Urinary bladder (tissue), 4 donors: Measurements from ENCODE around the gene ROR1. TPM values are rescaled to one million over a fixed set of nuclear protein-coding genes. Genes with fewer than 3 reads are reported as not detected.
"Not testable (repeated sequence)": the region's sequence is repeated elsewhere in the genome, so short reads cannot be mapped to it uniquely, and the experiment has no call there.

Source experiments
- DNase-seq: peaks from one replicate; pipeline ENCODE4 v3.0.0-alpha.2; 2015; ENCODE audit errors: extremely low spot score
- H3K27ac ChIP-seq: one replicate; pipeline ENCODE4 v1.5.1; 2013; ENCODE audit warnings: low read depth, mild to moderate bottlenecking, moderate library complexity
- H3K36me3 ChIP-seq: one replicate; pipeline ENCODE4 v1.6.1; 2013; ENCODE audit warnings: mild to moderate bottlenecking, moderate library complexity; ENCODE audit not compliant: insufficient read depth
- H3K4me1 ChIP-seq: one replicate; pipeline ENCODE4 v1.6.1; 2013; ENCODE audit warnings: mild to moderate bottlenecking, moderate library complexity; ENCODE audit not compliant: insufficient read depth
- H3K4me3 ChIP-seq: one replicate; pipeline ENCODE4 v1.5.1; 2013; ENCODE audit warnings: low read depth, low read length
- WGBS: extraction: QIAGEN DNeasy Blood & Tissue Kit; methylation state at CpG from one replicate; pipeline ENCODE4 v1.1.7; 2013; 5-methylcytosine and 5-hydroxymethylcytosine counted together
- polyA plus RNA-seq: library from polyadenylated mRNA; stranded (reverse); fragments of 200-250 nt; gene quantifications from one replicate; pipeline ENCODE4 v1.2.3, GENCODE V29; 2013
- total RNA-seq: library from RNA; depleted of rRNA; stranded (reverse); fragments of >200 nt; gene quantifications from one replicate; pipeline ENCODE4 v1.2.3, GENCODE V29; 2014
- donor health status: healthy with polysubstance abuse.
- donor health status: healthy.

ROR1 gene
- total and polyA plus RNA-seq, 2 donors: 5.9 to 33.2 TPM

DNA sequence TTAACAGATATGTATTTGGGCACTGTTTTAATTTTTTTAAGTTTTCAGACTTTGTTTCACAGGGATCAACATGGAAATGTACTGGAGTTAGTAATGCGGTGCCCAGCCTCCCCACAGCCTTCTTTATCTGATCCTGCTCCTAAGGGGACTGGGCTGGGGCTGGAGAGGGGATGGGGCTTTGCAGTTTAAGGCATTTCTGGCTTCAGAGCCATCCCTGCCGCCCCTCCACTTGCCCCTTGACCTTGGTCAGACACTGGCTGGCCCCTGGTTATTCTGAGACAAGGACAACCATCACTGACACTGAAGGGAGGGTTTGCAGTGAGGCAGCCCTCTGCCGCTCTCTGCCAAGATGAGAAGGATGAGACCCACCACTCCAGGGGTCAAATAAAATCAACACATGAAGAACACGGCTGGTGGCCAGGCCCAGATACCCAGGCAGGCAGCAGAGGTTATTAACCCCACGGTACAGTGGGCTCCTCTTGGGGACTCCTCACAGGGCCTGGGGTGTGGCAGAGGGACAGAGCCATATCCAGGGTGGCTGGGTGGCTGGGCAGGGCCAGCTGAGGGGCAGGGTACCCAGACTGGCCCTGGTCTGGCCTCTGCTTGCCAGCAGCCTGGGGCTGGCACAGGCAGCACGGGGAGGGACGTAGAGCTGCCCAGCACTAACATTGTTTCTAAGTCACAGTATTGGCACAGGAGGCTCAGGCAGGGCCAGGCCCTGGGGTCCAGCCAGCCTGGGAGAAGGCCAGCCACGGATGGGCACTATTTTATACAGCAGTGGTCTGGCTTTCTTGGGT lies 422.5 kb downstream of the ROR1 start:
- no peak overlapping the region for H3K27ac ChIP-seq

DNA sequence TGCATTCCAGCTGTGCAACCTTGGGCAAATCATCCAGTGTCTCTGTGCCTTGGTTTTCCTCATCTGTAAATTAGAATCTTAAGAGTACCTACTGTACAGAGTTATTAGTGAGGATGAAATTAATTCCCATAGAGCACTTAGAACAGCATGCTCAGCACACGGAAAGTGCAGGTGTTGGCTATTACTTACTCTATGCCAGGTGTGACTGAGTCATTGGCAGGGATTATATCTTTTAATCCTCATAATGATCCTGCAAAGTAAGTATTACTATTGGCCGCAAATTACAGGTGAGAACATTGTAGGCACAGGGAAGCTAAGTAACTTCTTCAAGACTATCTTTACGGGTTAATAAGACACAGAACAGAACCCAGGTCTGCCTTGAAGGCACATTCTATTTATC lies 423.3 kb downstream of the ROR1 start:
- Histone ChIP-seq H3K4me3 (no peak overlapping the region), H3K4me1 (no peaks in the 10 kb centered on the region), H3K27ac (no peak overlapping the region), H3K36me3 (no peaks in the 10 kb centered on the region)
- WGBS: 94% methylated on average over 3 of the region's 3 CpGs
- no peak for DNase-seq

More for the DNA sequence above, 422.5 kb downstream of the ROR1 start:
- H3K4me3 ChIP-seq: no peak overlapping the region
- DNase-seq: no peak
- WGBS: 72% methylated on average over 8 of the region's 8 CpGs
- no peaks in the 10 kb centered on the region for H3K4me1 ChIP-seq
- H3K36me3 ChIP-seq: no peaks in the 10 kb centered on the region

DNA sequence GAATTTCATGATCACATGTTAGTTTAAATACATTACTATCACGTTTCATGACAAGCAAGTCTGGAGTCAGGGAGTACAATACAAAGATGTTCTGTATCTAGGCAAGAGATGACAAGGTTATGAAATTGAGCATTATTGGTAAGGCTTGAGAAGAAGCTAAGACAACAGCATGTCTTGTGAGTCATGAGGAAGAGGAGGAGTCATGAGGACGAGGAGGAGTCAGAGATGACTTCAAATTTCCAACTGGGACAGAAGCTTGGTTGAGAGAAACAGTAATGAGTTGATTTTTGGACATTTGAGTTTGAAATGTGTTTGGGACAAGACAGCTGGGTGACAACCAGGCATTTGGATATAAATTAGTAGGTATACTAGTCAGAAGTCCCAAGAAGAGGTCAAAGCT lies 425.3 kb downstream of the ROR1 start:
- no peaks in the 10 kb centered on the region for H3K36me3 ChIP-seq
- 69% methylated on average over 2 of the region's 2 CpGs for WGBS
- DNase-seq: no peak
- no peak overlapping the region for H3K27ac ChIP-seq
- H3K4me1 ChIP-seq: no peaks in the 10 kb centered on the region
- no peak overlapping the region for H3K4me3 ChIP-seq

DNA sequence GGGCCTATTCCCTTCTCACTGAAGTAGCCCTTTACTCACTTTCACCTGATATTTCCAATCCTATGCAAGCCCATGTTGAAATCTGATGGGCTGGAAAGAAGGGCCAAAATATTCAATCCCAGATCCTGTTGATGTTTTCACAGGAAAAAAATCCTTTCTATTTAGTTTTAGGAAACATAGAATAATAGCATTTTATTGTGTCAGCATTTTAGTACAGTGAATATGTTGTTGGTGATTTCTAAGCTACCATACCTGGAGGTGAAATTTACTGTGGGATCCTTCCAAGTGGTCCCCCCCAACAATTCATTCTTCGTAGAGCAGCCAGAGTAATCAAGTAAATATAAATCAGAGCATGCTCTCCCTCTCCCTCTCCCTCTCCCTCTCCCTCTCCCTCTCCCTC lies 426.2 kb downstream of the ROR1 start:
- 35% methylated on average over 1 of the region's 1 CpG for WGBS
- Histone ChIP-seq H3K4me3 (no peak overlapping the region), H3K27ac (no peak overlapping the region), H3K36me3 (no peaks in the 10 kb centered on the region), H3K4me1 (no peaks in the 10 kb centered on the region)
- DNase-seq: no peak

DNA sequence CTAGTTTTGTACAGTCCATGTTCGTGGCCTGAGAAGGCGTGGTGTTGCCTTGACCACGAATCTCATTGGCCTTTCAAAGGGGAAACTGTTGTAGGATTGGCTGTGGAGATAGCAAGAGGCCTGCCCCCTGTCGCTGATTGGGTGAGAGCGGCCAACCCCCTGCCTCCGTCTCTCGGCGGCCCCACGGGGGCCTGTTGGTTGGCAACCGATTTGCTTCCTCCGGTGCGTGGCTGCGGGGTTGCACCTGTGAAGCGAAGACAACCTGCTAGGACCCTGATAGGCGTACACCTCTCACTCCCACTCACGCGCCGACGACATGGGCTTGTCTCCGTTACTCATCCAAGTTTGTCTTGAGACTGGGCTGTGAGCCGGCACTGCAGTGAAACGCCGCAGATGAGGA lies 429.6 kb downstream of the ROR1 start, which contains the start of gene UBE2U:
Gene UBE2U (plus strand): TSS at position 204 of the 400 bp plus-strand sequence. CDS start 428 bp downstream, outside the sequence.
- 96% methylated on average over 23 of the region's 23 CpGs for WGBS
- H3K27ac ChIP-seq: no peak within 1 kb of the TSS
- H3K36me3 ChIP-seq: no peaks in the 10 kb centered on the region
- H3K4me3 ChIP-seq: no peak within 1 kb of the TSS
- DNase-seq: no peak
- no peaks in the 10 kb centered on the region for H3K4me1 ChIP-seq

DNA sequence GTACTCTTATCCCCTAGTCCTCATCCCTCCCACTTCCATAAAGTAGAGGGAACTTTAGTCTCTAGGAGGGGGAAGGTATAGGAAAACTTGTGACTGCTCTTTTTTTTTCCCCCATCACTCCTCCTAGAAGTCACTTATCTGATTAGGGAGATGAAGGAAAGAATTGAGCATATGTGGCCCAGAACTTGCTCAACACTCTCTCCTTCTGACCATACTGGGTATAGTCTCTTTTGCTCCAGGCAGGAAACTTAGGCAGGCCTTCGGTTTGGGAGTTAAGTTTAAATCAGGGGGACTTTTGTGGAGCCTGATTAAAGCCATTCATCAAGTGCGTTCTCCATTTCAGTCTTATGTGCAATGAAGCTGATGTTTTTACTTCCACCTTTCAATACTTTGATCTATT lies 435.4 kb downstream of the ROR1 start:
- H3K4me1 ChIP-seq: no peaks in the 10 kb centered on the region
- no peaks in the 10 kb centered on the region for H3K36me3 ChIP-seq
- no peak overlapping the region for H3K4me3 ChIP-seq
- 82% methylated on average over 2 of the region's 2 CpGs for WGBS
- H3K27ac ChIP-seq: no peak overlapping the region
- no peak for DNase-seq

DNA sequence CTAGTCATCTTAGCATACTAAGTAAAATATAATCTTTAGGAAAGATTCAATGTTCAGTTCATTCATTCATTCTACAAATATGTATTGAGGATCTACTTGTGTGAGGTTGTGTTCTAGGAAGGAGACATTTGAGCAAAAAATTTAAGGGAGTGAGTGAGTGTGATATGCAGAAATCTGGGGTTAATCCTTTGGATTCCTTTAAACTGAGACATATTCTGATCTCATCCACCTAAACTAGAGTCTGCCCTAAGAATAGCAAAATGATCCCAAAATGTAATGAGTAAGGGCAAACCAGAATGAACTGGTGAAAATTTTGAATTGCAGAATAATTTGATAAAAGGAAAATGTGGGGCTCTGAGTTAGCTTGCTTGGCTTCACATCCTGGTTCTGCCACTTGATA lies 438.2 kb downstream of the ROR1 start:
- H3K36me3 ChIP-seq: no peaks in the 10 kb centered on the region
- no peak overlapping the region for H3K27ac ChIP-seq
- H3K4me1 ChIP-seq: no peaks in the 10 kb centered on the region
- no peak for DNase-seq
- H3K4me3 ChIP-seq: no peak overlapping the region

DNA sequence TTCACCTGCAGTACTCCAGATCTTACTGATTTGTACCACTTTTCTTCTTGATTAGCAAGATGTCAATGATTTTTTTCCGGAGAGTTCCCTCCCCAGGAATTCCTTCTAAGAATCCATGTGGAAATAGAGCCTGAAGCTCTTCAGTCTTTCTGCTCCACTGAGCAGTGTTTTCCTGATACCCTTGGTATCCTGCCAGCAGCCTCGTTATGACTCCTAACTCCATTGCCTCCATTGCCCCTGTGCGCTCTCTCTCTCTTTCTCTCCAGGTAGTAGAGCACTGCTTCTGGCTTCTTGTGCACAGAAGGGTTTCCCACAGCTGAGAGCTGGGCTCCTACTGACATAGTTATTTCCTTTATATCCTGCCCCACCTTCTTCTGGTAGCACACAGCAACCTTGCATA lies 441.8 kb downstream of the ROR1 start:
- Histone ChIP-seq H3K27ac (no peak overlapping the region), H3K4me1 (no peaks in the 10 kb centered on the region), H3K4me3 (no peak overlapping the region), H3K36me3 (no peaks in the 10 kb centered on the region)
- WGBS: 89% methylated on average over 3 of the region's 3 CpGs
- no peak for DNase-seq

DNA sequence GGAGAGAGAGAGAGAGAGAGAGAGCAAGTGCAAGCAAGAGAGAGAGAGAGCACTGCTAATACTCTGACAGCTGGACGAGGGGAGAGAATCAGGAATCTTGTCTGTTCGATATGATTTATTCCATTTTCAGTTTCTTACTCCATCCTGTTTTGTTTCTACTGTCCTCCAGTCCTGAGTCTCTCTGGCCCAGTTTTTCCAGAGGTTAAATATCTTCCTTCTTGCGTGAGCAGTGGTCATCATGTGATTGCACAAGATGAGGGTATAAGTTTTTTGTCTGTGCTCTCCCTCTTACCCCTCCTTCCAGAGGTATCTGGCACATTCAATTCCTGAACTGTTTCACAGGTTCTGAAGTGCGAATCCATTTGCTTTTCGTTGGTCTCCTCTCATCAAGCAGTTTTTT lies 446.4 kb downstream of the ROR1 start:
- Histone ChIP-seq H3K27ac (no peak overlapping the region), H3K36me3 (no peaks in the 10 kb centered on the region), H3K4me1 (no peaks in the 10 kb centered on the region), H3K4me3 (no peak overlapping the region)
- no peak for DNase-seq
- 77% methylated on average over 5 of the region's 5 CpGs for WGBS

DNA sequence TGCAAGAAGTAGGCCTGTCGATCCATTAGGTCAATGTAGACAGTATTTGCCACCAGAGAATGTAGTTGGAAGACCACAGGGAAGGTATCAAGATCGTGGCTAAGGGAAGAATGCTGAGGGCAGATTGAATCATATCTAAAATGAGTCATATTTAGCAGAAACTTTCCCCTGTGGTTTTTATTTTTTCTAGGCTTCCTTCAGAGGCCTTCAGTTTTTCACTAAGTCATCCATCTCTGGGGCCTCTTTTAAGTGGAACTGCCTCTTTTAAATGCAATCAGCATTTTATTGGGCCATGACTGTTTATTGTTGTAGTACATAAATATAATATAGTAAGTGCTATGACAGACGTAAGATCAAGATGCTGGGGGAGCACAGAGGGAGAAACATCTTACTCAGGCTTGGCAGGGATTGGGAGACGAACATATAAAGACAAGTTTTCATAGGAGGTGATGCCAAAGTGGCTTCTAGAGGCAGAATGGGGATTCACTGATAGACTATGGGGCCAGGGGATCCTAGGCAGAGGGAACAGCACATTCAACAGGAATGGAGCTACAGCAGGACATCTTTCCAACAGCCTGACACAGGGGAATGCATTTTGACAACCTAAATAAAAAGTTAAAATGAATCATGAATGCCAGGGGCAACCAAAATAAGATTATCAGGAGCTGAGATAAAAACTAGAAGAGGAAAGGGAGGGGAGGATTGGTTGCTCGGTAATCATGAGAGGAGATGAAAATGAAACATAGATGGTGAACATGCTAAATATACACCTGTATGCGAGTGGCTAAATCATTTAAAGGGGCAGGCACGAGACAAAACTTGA lies 449.7 kb downstream of the ROR1 start:
- Histone ChIP-seq H3K27ac (no peak overlapping the region), H3K36me3 (no peaks in the 10 kb centered on the region), H3K4me1 (no peaks in the 10 kb centered on the region), H3K4me3 (no peak overlapping the region)
- no peak for DNase-seq
- WGBS: 68% methylated on average over 7 of the region's 7 CpGs

DNA sequence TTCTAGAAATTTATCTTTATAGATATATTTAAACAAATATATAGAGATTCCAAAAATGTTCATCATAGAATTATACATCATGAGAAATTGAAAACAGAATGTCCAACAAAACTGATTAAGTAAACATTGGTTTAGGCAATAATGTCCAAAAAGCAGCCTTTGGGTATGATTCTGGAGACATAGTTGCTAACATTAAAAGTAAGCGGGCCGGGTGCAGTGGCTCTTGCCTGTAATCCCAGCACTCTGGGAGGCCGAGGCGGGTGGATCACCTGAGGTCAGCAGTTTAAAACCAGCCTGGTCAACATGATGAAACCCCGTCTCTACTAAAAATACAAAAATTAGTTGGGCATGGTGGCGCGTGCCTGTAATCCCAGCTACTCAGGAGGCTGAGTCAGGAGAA lies 450.4 kb downstream of the ROR1 start:
- not testable (repeated sequence) for DNase-seq, H3K27ac ChIP-seq, H3K36me3 ChIP-seq, H3K4me1 ChIP-seq, H3K4me3 ChIP-seq
- 96% methylated on average over 7 of the region's 7 CpGs for WGBS

DNA sequence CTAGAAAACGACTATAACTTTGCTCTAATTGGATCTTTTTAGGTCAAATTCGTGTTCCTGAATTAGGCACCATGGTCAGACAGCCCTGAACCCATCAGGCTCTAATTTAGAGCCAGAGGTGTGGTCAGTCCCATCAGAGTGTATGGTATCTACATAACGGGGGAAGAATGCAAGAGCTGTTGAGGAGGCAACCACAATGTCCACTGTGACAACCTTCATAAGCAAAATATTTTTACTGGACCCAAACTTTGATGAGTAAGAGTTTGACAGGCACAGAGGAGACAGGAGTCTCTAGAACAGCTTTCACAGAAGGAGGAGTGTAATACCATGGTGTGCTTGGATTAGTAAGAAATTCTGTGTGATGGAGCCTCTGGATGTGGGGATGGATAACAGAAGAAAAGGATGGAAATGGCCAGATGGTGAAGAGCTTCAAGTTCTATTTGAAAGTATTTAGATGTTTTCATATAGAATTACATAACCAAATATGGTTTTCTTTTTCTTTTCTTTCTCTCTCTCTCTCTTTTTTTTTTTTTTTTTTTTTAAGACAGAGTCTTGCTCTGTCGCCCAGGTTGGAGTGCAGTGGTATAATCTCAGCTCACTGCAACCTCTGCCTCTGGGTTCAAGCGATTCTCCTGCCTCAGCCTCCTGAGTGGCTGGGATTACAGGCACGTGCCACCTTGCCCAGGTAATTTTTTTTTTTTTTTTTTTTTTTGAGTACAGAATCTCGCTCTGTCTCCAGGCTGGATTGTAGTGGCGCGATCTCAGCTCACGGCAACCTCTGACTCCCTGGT lies 454.5 kb downstream of the ROR1 start:
- 88% methylated on average over 10 of the region's 10 CpGs for WGBS
- Histone ChIP-seq H3K27ac (no peak overlapping the region), H3K4me3 (no peak overlapping the region), H3K36me3 (no peaks in the 10 kb centered on the region), H3K4me1 (no peaks in the 10 kb centered on the region)
- DNase-seq: no peak

DNA sequence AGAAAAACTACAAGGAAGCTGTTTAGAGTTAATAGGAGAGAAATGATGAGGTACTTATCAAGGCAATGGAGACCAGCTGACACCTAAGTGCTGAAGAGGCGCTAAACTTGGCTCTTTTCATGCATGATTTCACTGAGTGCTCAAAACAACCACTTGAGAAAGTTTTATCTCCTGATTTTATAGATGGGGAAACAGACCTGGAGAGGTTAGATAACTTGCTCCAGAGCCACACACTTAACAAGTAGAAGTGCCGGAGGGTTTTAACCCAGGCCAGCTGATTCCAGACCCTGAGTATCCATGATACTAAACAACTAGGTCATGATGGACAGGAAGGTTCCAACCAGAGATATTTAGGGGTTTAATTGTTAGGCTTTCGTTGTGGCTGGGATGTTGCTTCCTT lies 455.5 kb downstream of the ROR1 start:
- no peak for DNase-seq
- H3K27ac ChIP-seq: no peak overlapping the region
- WGBS: 77% methylated on average over 3 of the region's 3 CpGs

More for the DNA sequence above, 455.5 kb downstream of the ROR1 start:
- no peaks in the 10 kb centered on the region for H3K36me3 ChIP-seq
- H3K4me1 ChIP-seq: no peaks in the 10 kb centered on the region
- H3K4me3 ChIP-seq: no peak overlapping the region
